Measurements from ENCODE around the gene MARVELD2.

DNA sequence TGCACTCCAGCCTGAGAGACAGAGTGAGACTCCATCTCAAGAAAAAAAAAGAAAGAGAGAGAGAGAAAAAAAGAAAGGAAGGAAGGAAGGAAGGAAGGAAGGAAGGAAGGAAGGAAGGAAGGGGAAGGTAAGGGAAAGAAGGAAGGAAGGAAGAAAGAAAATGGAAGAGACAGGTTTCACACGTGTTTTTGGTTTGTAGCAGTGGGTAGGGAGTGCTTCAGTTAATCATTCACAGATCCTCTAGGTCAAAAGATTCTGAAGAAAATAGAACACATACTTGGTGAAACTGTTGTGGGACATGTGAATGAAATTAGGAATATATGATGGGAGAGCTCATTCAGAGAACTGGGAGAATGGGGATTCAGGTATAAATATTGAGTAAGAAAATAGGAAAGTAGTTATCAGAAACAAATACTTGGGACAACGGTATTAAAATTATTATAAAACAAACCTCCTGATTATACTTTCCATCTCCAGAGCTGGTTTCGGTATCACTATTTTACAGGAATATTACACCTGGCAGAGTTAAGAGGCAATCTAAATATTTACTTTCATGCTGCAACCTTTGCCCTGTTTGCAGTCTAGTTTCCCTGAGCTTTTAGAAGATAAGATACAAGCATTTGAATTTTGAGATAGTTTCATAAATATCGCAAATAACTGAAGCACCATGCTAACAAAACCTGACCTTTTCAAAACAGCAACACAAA, 37.2 kb downstream of the MARVELD2 start:
- TF ChIP-seq, protein P1, sequence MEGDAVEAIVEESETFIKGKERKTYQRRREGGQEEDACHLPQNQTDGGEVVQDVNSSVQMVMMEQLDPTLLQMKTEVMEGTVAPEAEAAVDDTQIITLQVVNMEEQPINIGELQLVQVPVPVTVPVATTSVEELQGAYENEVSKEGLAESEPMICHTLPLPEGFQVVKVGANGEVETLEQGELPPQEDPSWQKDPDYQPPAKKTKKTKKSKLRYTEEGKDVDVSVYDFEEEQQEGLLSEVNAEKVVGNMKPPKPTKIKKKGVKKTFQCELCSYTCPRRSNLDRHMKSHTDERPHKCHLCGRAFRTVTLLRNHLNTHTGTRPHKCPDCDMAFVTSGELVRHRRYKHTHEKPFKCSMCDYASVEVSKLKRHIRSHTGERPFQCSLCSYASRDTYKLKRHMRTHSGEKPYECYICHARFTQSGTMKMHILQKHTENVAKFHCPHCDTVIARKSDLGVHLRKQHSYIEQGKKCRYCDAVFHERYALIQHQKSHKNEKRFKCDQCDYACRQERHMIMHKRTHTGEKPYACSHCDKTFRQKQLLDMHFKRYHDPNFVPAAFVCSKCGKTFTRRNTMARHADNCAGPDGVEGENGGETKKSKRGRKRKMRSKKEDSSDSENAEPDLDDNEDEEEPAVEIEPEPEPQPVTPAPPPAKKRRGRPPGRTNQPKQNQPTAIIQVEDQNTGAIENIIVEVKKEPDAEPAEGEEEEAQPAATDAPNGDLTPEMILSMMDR (IDR thresholded peaks at IDR 0.05), result no peak
- no peak for TF ChIP-seq EZH2 (IDR thresholded peaks at IDR 0.05; ENCODE audit: borderline replicate concordance, insufficient read depth, low read depth, low read length, poor library complexity, severe bottlenecking)

Data from B cell (primary cell).